Stimulated activated CD4-positive, alpha-beta T cell treated with anti-CD3 and anti-CD28 coated beads, Interleukin-15, amount 100 ng/mL, for 1 hour (primary cell): ENCODE measurements around the gene STC2.

Experiments
- DNase-seq, 2 donors: peaks; one replicate each; pipeline ENCODE4 v3.0.0-alpha.2; 2020; ENCODE audit warnings: low read depth in 1 of 2, low spot score in 1 of 2

The STC2 gene

DNA sequence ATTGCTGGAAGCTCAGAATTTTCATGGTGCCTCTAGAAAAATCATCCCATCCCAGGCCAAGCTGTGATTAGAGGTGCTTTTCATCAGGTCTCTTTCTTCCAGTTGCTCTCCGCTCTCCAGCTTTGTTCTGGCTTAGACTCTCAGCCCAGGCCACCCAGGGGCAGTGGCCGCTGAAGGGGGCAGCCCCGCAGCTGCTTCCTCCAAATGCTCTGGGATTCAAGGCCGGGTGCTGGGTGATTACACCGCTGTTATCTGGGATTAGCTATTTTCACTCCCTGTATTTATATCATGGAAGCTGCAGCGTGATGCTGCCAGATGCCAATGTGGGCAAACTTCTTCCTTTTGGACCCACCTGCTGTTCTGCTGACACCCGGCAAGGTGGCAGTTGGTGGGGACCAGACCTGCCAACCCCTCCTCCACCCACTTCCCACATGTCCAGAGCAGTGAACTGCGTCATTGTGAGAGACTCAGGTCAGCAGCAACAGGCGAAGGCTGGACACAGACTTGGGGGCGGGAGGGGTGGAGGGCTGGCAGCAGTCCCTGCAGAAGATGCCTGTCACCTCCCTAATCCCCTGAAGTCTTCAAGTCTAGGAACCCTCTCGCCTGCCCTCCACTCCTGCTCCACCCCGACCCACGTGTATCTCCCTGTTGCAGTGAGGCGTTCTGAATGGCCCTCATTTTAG, 59.3 kb downstream of the STC2 start:
- no peak for DNase-seq

GRCh38 chr5:173265433-173265832, 62.8 kb downstream of the STC2 start:
- no peak for DNase-seq
